SU-DHL-6 (cell line): ENCODE results near the gene TFAP2D.

Experiments used
- H2AFZ ChIP-seq: fragments of 200-600 bp; sonication (generic); 2 replicates; pipeline ENCODE4 v1.6.1; 2014; ENCODE audit warnings: low read depth, mild to moderate bottlenecking, moderate library complexity, mixed read lengths, antibody characterized with exemption, low read length; ENCODE audit not compliant: severe bottlenecking
- H3F3A ChIP-seq: fragments of 200-600 bp; shearing (Covaris generic); 2 replicates; pipeline ENCODE4 v1.6.0; 2016; ENCODE audit warnings: antibody characterized with exemption, mild to moderate bottlenecking; ENCODE audit not compliant: insufficient read depth
- H3K27ac ChIP-seq: fragments of 200-600 bp; sonication (generic); 2 replicates; pipeline ENCODE4 v1.5.1; 2016; ENCODE audit warnings: low read depth, mild to moderate bottlenecking, low read length, moderate library complexity, mixed read lengths
- H3K27me3 ChIP-seq: fragments of 200-600 bp; sonication (generic), shearing (Covaris generic); 2 replicates; pipeline ENCODE4 v1.6.0; 2014; ENCODE audit warnings: mild to moderate bottlenecking, low read length
- H3K36me3 ChIP-seq: fragments of 200-600 bp; sonication (generic); 2 replicates; pipeline ENCODE4 v1.6.1; 2014; ENCODE audit warnings: mild to moderate bottlenecking, low read length, mixed read lengths
- H3K4me2 ChIP-seq: fragments of 300-600, 200-600 bp; shearing (Covaris generic), sonication (generic); 2 replicates; pipeline ENCODE4 v1.6.0; 2014; ENCODE audit warnings: low read length, low read depth, mild to moderate bottlenecking; ENCODE audit not compliant: poor library complexity, severe bottlenecking
- H3K4me3 ChIP-seq: fragments of 200-600 bp; sonication (generic); 2 replicates; pipeline ENCODE4 v1.5.1; 2014; ENCODE audit warnings: antibody characterized with exemption, low read length, mild to moderate bottlenecking, mixed read lengths; ENCODE audit not compliant: insufficient read depth, poor library complexity, severe bottlenecking
- H3K79me2 ChIP-seq: fragments of 200-600 bp; sonication (generic); 2 replicates; pipeline ENCODE4 v1.6.1; 2014; ENCODE audit warnings: mild to moderate bottlenecking, low read length, moderate library complexity; ENCODE audit not compliant: insufficient read depth
- H3K9ac ChIP-seq: fragments of 200-600 bp; sonication (generic); 2 replicates; pipeline ENCODE4 v1.7.0; 2014; ENCODE audit warnings: mild to moderate bottlenecking, low read length
- H3K9me2 ChIP-seq: fragments of 200-600 bp; sonication (generic); replicated peaks from 2 replicates; pipeline ENCODE4 v1.6.1; 2014; ENCODE audit warnings: low read length; ENCODE audit not compliant: insufficient read depth
- H3K9me3 ChIP-seq: fragments of 200-600 bp; sonication (generic); 2 replicates; pipeline ENCODE4 v1.6.1; 2014; ENCODE audit warnings: low read length, mixed read lengths; ENCODE audit not compliant: insufficient read depth
- H4K20me1 ChIP-seq: fragments of 200-600 bp; sonication (generic); 2 replicates; pipeline ENCODE4 v1.6.1; 2014; ENCODE audit warnings: low read depth, mild to moderate bottlenecking, antibody characterized with exemption, low read length, moderate library complexity, mixed read lengths
- CTCF ChIP-seq: fragments of 200-600 bp; sonication (generic); IDR thresholded peaks from one replicate; pipeline ENCODE4 v1.5.1; 2017; ENCODE audit warnings: antibody characterized with exemption, mild to moderate bottlenecking, low read length, moderate library complexity; ENCODE audit not compliant: insufficient read depth, poor library complexity, severe bottlenecking
- EZH2phosphoT487 ChIP-seq: fragments of 200-600 bp; sonication (generic), shearing (Covaris generic); conservative IDR thresholded peaks from 2 replicates; pipeline ENCODE4 v1.6.1; 2018; ENCODE audit warnings: mild to moderate bottlenecking, antibody characterized with exemption, low read length, moderate library complexity, mixed read lengths

The TFAP2D gene

GRCh38 chr6:50818673-50819072 is 105.3 kb downstream of the TFAP2D start, which contains the start of gene TFAP2B:
Gene TFAP2B (plus strand): TSS chr6:50818871. CDS start chr6:50818892, 21 bp downstream.
- Histone ChIP-seq H3K27me3 (no peaks in the 10 kb centered on the region), H3K9ac (no peak within 1 kb of the TSS), H3K4me2 (no peak within 1 kb of the TSS), H3K79me2 (no peaks in the 10 kb centered on the region), H3K36me3 (no peaks in the 10 kb centered on the region), H3K27ac (no peak within 1 kb of the TSS), H3K4me3 (no peak within 1 kb of the TSS), H3F3A (no peaks in the 10 kb centered on the region), H3K9me2 (no peaks in the 10 kb centered on the region), H2AFZ (no peak within 1 kb of the TSS), H4K20me1 (no peaks in the 10 kb centered on the region), H3K9me3 (no peaks in the 10 kb centered on the region)
- no peak for TF ChIP-seq CTCF
- no peak for TF ChIP-seq EZH2phosphoT487

GRCh38 chr6:50819466-50819903 is 106.2 kb downstream of the TFAP2D start:
- no peaks in the 10 kb centered on the region for H3K9me2 ChIP-seq
- no peaks in the 10 kb centered on the region for H4K20me1 ChIP-seq
- H3F3A ChIP-seq = no peaks in the 10 kb centered on the region
- no peak overlapping the region for H2AFZ ChIP-seq
- no peaks in the 10 kb centered on the region for H3K79me2 ChIP-seq
- no peaks in the 10 kb centered on the region for H3K9me3 ChIP-seq
- no peak overlapping the region for H3K9ac ChIP-seq
- no peak overlapping the region for H3K4me3 ChIP-seq
- H3K4me2 ChIP-seq = no peak overlapping the region
- TF ChIP-seq CTCF (no peak), EZH2phosphoT487 (no peak)
- no peak overlapping the region for H3K27ac ChIP-seq
- no peaks in the 10 kb centered on the region for H3K36me3 ChIP-seq
- no peaks in the 10 kb centered on the region for H3K27me3 ChIP-seq

GRCh38 chr6:50819904-50820868 is 106.9 kb downstream of the TFAP2D start:
- Histone ChIP-seq H3K27ac (no peak overlapping the region), H3K9me3 (no peaks in the 10 kb centered on the region), H3K36me3 (no peaks in the 10 kb centered on the region), H3K9me2 (no peaks in the 10 kb centered on the region), H3K27me3 (no peaks in the 10 kb centered on the region), H4K20me1 (no peaks in the 10 kb centered on the region), H3K4me2 (no peak overlapping the region), H3F3A (no peaks in the 10 kb centered on the region), H3K9ac (no peak overlapping the region), H3K79me2 (no peaks in the 10 kb centered on the region), H2AFZ (no peak overlapping the region), H3K4me3 (no peak overlapping the region)
- no peak for TF ChIP-seq EZH2phosphoT487
- TF ChIP-seq CTCF = no peak
